Measurements from ENCODE around the gene SLC9A7.

SLC9A7 gene

GRCh38 chrX:46554942-46555341, 204.0 kb downstream of the SLC9A7 start:
- peak; percentile 32 for TF ChIP-seq CTCF (conservative IDR thresholded peaks at IDR 0.05; ENCODE audit: control insufficient read depth, insufficient read depth, low read depth, low read length)
- H3K4me3 ChIP-seq (ENCODE audit: control insufficient read depth, low read depth, low read length) = no peak overlapping the region
- peak; percentile 60 for DNase-seq (ENCODE audit: low read depth)

- TF ChIP-seq CTCF (conservative IDR thresholded peaks at IDR 0.05; ENCODE audit: control insufficient read depth, insufficient read depth, low read depth, low read length) = no peak
- DNase-seq (ENCODE audit: low read depth) = no peak
Measured at GRCh38 chrX:46553935-46554334, 205.0 kb downstream of the SLC9A7 start.

GRCh38 chrX:46551494-46552128, 207.3 kb downstream of the SLC9A7 start:
- peak; percentile 24 for DNase-seq (ENCODE audit: low read depth)
- TF ChIP-seq CTCF (conservative IDR thresholded peaks at IDR 0.05; ENCODE audit: control insufficient read depth, insufficient read depth, low read depth, low read length) = no peak
- H3K4me3 ChIP-seq (ENCODE audit: control insufficient read depth, low read depth, low read length) = no peak overlapping the region

More at GRCh38 chrX:46553935-46554334, 205.0 kb downstream of the SLC9A7 start:
- H3K4me3 ChIP-seq (ENCODE audit: control insufficient read depth, low read depth, low read length) = no peak overlapping the region

GRCh38 chrX:46549914-46550313, 209.0 kb downstream of the SLC9A7 start:
- DNase-seq (ENCODE audit: low read depth) = no peak
- no peak overlapping the region for H3K4me3 ChIP-seq (ENCODE audit: control insufficient read depth, low read depth, low read length)
- no peak for TF ChIP-seq CTCF (conservative IDR thresholded peaks at IDR 0.05; ENCODE audit: control insufficient read depth, insufficient read depth, low read depth, low read length)
